Fibroblast of the aortic adventitia (primary cell): ENCODE results near the gene FAAP20. TPM values are rescaled to one million over a fixed set of nuclear protein-coding genes. Genes with fewer than 3 reads are reported as not detected.

Experiments used
- DNase-seq: peaks from one replicate; pipeline ENCODE4 v3.0.0-alpha.2; 2010; ENCODE audit warnings: low read depth
- H3K4me3 ChIP-seq: 2 replicates; pipeline ENCODE4 v1.5.1; 2011; ENCODE audit warnings: low read depth, mild to moderate bottlenecking, control low read depth, low read length, moderate library complexity
- CTCF ChIP-seq: IDR thresholded peaks from 2 replicates; pipeline ENCODE4 v1.5.1; 2011; ENCODE audit warnings: mild to moderate bottlenecking, low read length, control low read depth, inconsistent platforms; ENCODE audit not compliant: insufficient read depth
- total RNA-seq: library from RNA; depleted of rRNA; stranded (reverse); fragments of >200 nt; gene quantifications from 2 replicates; pipeline ENCODE4 v1.2.3, GENCODE V29; 2012; ENCODE audit warnings: low replicate concordance

Gene FAAP20
- total RNA-seq, 1 donor, result 23.2 TPM

GRCh38 chr1:2186901-2187300, 7.7 kb downstream of the FAAP20 start:
- no peak for TF ChIP-seq CTCF
- H3K4me3 ChIP-seq, result no peak overlapping the region
- DNase-seq, result no peak

GRCh38 chr1:2185880-2186855, 8.4 kb downstream of the FAAP20 start:
- no peak for TF ChIP-seq CTCF
- no peak overlapping the region for H3K4me3 ChIP-seq
- DNase-seq, result no peak

- no peak for DNase-seq
- TF ChIP-seq CTCF, result no peak
- H3K4me3 ChIP-seq, result no peak overlapping the region
These were observed 9.6 kb downstream of the FAAP20 start for GRCh38 chr1:2184934-2185333.

GRCh38 chr1:2184531-2184930, 10.0 kb downstream of the FAAP20 start:
- no peak overlapping the region for H3K4me3 ChIP-seq
- no peak for DNase-seq

GRCh38 chr1:2183937-2184334, 10.6 kb downstream of the FAAP20 start:
- DNase-seq, result no peak
- no peak overlapping the region for H3K4me3 ChIP-seq
- TF ChIP-seq CTCF, result no peak

More at GRCh38 chr1:2184531-2184930, 10.0 kb downstream of the FAAP20 start:
- TF ChIP-seq CTCF, result no peak

- no peak overlapping the region for H3K4me3 ChIP-seq
- TF ChIP-seq CTCF, result no peak
- no peak for DNase-seq
These were observed 12.2 kb downstream of the FAAP20 start for GRCh38 chr1:2182376-2182775.

- TF ChIP-seq CTCF, result no peak
- no peak for DNase-seq
- H3K4me3 ChIP-seq, result no peak overlapping the region
These were observed 12.8 kb downstream of the FAAP20 start for GRCh38 chr1:2181752-2182151.
